ENCODE data around the gene SPG7.
"Not testable (repeated sequence)": the region's sequence is repeated elsewhere in the genome, so short reads cannot be mapped to it uniquely, and the experiment has no call there.

Gene SPG7

DNA sequence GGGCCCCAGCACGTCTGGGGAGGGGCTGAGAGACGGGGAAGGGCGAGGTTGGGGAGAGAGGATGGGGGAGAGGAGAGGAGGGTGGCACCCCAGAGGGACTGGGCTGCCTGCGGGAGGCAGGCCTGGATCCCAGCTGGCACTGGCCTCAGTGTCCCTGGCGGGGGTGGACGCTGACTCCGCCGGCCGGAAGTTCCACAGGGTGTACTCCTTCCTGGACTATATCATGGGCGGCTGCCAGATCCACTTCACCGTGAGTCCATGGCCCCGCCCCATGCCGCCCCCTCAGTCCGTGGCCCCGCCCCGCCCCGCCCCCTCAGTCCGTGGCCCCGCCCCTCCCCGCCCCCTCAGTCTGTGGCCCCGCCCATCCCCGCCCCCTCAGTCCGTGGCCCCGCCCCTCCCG is 78.7 kb downstream of the SPG7 start:
- Histone ChIP-seq H3K27me3 (ENCODE audit: insufficient read depth, poor library complexity, severe bottlenecking) (no peaks in the 10 kb centered on the region), H3K4me3 (ENCODE audit: severe bottlenecking) (no peak overlapping the region), H3K4me1 (ENCODE audit: insufficient read depth, poor library complexity, severe bottlenecking) (peaks cover 12% of the 10 kb centered on the region), H3K9me3 (ENCODE audit: severe bottlenecking) (no peaks in the 10 kb centered on the region), H3K36me3 (ENCODE audit: low read depth) (peaks cover 4% of the 10 kb centered on the region; the same call in 1 of the 2 replicates), H3K27ac (ENCODE audit: poor library complexity, severe bottlenecking) (peak overlapping the region; percentile 12)
- DNase-seq (ENCODE audit: low spot score) (peak; percentile 74), ATAC-seq (ENCODE audit: low read depth) (0 out of 3 replicates have a peak, but pooled peaks have one; percentile 6)
- TF ChIP-seq CTCF (IDR thresholded peaks at IDR 0.05; ENCODE audit: poor library complexity, severe bottlenecking), result no peak

DNA sequence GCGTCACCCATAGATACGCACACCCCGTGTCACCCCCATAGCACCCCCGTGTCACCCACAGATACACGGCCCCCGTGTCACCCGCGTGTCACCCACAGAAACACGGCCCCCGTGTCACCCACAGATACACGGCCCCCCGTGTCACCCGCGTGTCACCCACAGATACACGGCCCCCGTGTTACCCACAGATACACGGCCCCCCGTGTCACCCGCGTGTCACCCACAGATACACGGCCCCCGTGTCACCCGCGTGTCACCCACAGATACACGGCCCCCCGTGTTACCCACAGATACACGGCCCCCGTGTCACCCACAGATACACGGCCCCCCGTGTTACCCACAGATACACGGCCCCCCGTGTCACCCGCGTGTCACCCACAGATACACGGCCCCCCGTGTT is 79.5 kb downstream of the SPG7 start:
- not testable (repeated sequence) for ATAC-seq (ENCODE audit: low read depth); H3K36me3 ChIP-seq (ENCODE audit: low read depth); H3K9me3 ChIP-seq (ENCODE audit: severe bottlenecking); DNase-seq (ENCODE audit: low spot score); H3K27ac ChIP-seq (ENCODE audit: poor library complexity, severe bottlenecking); H3K27me3 ChIP-seq (ENCODE audit: insufficient read depth, poor library complexity, severe bottlenecking); H3K4me3 ChIP-seq (ENCODE audit: severe bottlenecking); H3K4me1 ChIP-seq (ENCODE audit: insufficient read depth, poor library complexity, severe bottlenecking)

DNA sequence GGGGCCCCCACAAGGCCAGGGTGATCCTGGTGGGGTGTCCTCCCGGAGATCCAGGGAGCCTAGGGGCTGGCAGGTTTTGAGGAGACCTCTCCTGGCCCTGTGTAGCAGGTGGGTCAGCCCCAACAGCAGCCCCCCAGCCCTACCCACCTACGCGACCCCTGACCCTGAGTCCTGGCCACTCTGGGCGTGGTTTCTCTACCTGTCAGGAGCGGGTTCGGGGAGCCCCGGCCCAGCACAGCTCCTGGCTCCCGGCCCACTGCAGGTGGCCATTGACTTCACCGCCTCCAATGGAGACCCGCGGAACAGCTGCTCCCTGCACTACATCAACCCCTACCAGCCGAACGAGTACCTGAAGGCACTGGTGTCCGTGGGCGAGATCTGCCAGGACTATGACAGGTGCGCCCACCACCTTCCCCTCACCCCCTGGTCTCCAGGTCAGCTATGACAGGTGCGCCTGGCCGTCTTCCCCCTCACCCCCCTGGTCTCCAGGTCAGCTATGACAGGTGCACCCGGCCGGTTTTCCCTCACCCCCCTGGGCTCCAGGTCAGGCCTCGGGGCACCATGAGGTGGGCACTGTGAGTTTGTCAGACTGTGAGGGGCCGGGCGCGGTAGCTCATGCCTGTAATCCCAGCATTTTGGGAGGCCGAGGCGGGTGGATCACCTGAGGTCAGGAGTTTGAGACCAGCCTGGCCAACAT is 80.4 kb downstream of the SPG7 start:
- no peaks in the 10 kb centered on the region for H3K27me3 ChIP-seq (ENCODE audit: insufficient read depth, poor library complexity, severe bottlenecking)
- DNase-seq (ENCODE audit: low spot score) (peak; percentile 70), ATAC-seq (ENCODE audit: low read depth) (no peak)
- no peak for TF ChIP-seq CTCF (IDR thresholded peaks at IDR 0.05; ENCODE audit: poor library complexity, severe bottlenecking)
- no peak overlapping the region for H3K4me3 ChIP-seq (ENCODE audit: severe bottlenecking)
- H3K4me1 ChIP-seq (ENCODE audit: insufficient read depth, poor library complexity, severe bottlenecking), result peaks cover 5% of the 10 kb centered on the region
- H3K9me3 ChIP-seq (ENCODE audit: severe bottlenecking), result no peaks in the 10 kb centered on the region
- peaks cover 4% of the 10 kb centered on the region; the same call in 1 of the 2 replicates for H3K36me3 ChIP-seq (ENCODE audit: low read depth)
- no peak overlapping the region for H3K27ac ChIP-seq (ENCODE audit: poor library complexity, severe bottlenecking)

DNA sequence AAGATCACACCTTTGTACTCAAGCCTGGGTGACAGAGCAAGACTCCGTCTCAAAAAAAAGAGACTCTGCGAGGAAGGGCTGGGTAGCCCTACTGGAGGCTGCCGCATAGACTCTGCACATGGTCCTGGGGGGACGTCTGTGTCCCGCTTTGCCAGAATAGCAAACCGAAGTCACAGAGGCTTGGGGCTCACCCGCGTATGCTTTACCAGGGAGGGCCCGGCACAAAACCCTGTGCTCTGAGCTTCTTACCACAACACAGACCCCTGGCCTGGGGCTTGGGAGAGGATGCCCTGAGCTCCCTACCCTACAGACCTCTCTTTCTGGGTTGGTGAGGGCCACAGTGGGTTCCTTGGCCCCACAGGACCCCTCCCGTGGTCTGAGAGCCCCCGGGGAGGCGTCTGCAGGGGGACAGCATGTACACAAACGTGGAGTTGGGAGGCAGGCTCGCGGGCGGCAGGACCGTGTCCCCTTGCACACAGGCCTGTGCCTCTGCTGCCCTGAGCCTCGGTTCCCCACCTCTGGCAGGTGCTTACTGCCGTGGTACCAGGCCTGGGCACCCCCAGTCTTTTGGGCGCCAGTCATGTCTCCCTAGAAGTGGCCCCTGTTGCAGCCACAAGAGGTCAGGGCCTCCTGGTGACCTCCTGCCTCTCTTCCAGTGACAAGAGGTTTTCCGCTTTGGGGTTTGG is 81.2 kb downstream of the SPG7 start:
- H3K4me3 ChIP-seq (ENCODE audit: severe bottlenecking), result no peak overlapping the region
- H3K9me3 ChIP-seq (ENCODE audit: severe bottlenecking), result no peaks in the 10 kb centered on the region
- H3K36me3 ChIP-seq (ENCODE audit: low read depth), result peaks cover 4% of the 10 kb centered on the region; the same call in 1 of the 2 replicates
- peaks cover 5% of the 10 kb centered on the region for H3K4me1 ChIP-seq (ENCODE audit: insufficient read depth, poor library complexity, severe bottlenecking)
- no peak for TF ChIP-seq CTCF (IDR thresholded peaks at IDR 0.05; ENCODE audit: poor library complexity, severe bottlenecking)
- no peaks in the 10 kb centered on the region for H3K27me3 ChIP-seq (ENCODE audit: insufficient read depth, poor library complexity, severe bottlenecking)
- ATAC-seq (ENCODE audit: low read depth) (no peak), DNase-seq (ENCODE audit: low spot score) (peak; percentile 61)
- H3K27ac ChIP-seq (ENCODE audit: poor library complexity, severe bottlenecking), result no peak overlapping the region

- no peaks in the 10 kb centered on the region for H3K4me1 ChIP-seq (ENCODE audit: insufficient read depth, poor library complexity, severe bottlenecking)
- H3K36me3 ChIP-seq (ENCODE audit: low read depth), result no peaks in the 10 kb centered on the region; the same call in 1 of the 2 replicates
- H3K4me3 ChIP-seq (ENCODE audit: severe bottlenecking), result no peak overlapping the region
- ATAC-seq (ENCODE audit: low read depth) (no peak), DNase-seq (ENCODE audit: low spot score) (peak; percentile 47)
- H3K27ac ChIP-seq (ENCODE audit: poor library complexity, severe bottlenecking), result no peak overlapping the region
- H3K27me3 ChIP-seq (ENCODE audit: insufficient read depth, poor library complexity, severe bottlenecking), result no peaks in the 10 kb centered on the region
- no peak for TF ChIP-seq CTCF (IDR thresholded peaks at IDR 0.05; ENCODE audit: poor library complexity, severe bottlenecking)
- no peaks in the 10 kb centered on the region for H3K9me3 ChIP-seq (ENCODE audit: severe bottlenecking)
Measured at GRCh38 chr16:89593841-89594240, 85.6 kb downstream of the SPG7 start.

All from RWPE2 (cell line).